ENCODE results near the gene GTSE1. TPM values are rescaled to one million over a fixed set of nuclear protein-coding genes. Genes with fewer than 3 reads are reported as not detected.

GTSE1 gene
- total and polyA plus RNA-seq, 2 of the 13 experiments (the other 11 are each of a cell fraction or from before 2014, with no cell fraction given): 10.7 to 13.5 TPM

DNA sequence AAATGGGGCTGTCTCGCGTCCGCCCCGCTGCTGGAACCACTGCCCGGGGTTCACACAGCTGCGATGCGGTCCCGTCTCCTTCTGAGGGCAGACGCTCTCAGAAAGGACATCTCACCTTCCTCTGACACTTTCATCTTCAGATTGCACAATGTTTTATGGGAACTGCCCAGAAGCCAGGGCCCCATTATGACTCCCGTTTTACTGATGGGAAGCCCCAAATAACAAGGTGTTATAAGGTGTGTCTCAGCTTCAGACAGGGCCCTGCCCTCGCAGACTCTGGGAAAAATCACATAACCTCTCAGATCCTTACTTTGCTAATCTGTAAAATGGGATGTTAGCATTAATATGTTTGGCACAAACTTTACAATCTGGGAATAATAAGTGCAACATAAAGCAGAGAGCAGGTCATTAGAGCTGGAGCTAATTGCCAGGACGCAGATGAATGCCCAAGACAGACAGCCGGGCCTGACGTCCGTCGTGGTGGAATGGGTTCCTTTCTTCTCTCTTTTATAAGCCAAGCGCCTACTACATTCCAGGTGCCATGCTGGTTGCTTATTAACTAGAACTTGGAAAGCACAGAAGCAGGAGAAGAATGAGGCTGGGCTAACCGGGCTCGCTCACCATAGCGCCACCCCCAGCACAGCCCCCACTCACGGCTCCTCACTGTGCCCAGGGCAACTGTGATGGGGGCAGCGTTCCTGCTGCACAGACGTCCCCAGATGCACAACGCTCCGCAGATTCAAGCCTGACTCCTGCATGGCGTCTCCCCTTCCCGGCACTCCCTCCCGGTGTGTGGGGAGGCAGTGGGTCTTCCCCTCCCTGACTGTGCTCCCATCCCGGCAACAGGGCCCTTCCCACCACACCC, 82.6 kb downstream of the GTSE1 start (continued):
- TF ChIP-seq, protein P1, sequence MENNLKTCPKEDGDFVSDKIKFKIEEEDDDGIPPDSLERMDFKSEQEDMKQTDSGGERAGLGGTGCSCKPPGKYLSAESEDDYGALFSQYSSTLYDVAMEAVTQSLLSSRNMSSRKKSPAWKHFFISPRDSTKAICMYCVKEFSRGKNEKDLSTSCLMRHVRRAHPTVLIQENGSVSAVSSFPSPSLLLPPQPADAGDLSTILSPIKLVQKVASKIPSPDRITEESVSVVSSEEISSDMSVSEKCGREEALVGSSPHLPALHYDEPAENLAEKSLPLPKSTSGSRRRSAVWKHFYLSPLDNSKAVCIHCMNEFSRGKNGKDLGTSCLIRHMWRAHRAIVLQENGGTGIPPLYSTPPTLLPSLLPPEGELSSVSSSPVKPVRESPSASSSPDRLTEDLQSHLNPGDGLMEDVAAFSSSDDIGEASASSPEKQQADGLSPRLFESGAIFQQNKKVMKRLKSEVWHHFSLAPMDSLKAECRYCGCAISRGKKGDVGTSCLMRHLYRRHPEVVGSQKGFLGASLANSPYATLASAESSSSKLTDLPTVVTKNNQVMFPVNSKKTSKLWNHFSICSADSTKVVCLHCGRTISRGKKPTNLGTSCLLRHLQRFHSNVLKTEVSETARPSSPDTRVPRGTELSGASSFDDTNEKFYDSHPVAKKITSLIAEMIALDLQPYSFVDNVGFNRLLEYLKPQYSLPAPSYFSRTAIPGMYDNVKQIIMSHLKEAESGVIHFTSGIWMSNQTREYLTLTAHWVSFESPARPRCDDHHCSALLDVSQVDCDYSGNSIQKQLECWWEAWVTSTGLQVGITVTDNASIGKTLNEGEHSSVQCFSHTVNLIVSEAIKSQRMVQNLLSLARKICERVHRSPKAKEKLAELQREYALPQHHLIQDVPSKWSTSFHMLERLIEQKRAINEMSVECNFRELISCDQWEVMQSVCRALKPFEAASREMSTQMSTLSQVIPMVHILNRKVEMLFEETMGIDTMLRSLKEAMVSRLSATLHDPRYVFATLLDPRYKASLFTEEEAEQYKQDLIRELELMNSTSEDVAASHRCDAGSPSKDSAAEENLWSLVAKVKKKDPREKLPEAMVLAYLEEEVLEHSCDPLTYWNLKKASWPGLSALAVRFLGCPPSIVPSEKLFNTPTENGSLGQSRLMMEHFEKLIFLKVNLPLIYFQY (CRISPR knock-in tag; IDR thresholded peaks at IDR 0.05; ENCODE audit: borderline replicate concordance): peak; percentile 49; the same call in 1 of the 2 replicates
- no peak for TF ChIP-seq SNRNP70 (IDR thresholded peaks at IDR 0.05; ENCODE audit: low read depth, low read length)
- 0 out of 2 replicates have a peak, but pooled peaks have one; percentile 24 for TF ChIP-seq ZNF761 (CRISPR knock-in tag; conservative IDR thresholded peaks at IDR 0.05)
- TF ChIP-seq ETS1 (CRISPR knock-in tag; IDR thresholded peaks at IDR 0.05): no peak
- no peak for TF ChIP-seq ZNF451 (CRISPR knock-in tag; IDR thresholded peaks at IDR 0.05)
- TF ChIP-seq POLR2G (IDR thresholded peaks at IDR 0.05; ENCODE audit: low read depth, low read length): peak; percentile 82
- TF ChIP-seq HCFC1 (IDR thresholded peaks at IDR 0.05; ENCODE audit: low read depth, low read length): no peak
- no peak for TF ChIP-seq ZNF124 (CRISPR knock-in tag; IDR thresholded peaks at IDR 0.05)
- peak; percentile 94 for TF ChIP-seq ZMYM3 (CRISPR knock-in tag; IDR thresholded peaks at IDR 0.05)
- TF ChIP-seq, protein P2, sequence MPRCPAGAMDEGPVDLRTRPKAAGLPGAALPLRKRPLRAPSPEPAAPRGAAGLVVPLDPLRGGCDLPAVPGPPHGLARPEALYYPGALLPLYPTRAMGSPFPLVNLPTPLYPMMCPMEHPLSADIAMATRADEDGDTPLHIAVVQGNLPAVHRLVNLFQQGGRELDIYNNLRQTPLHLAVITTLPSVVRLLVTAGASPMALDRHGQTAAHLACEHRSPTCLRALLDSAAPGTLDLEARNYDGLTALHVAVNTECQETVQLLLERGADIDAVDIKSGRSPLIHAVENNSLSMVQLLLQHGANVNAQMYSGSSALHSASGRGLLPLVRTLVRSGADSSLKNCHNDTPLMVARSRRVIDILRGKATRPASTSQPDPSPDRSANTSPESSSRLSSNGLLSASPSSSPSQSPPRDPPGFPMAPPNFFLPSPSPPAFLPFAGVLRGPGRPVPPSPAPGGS (CRISPR knock-in tag; IDR thresholded peaks at IDR 0.05): no peak
- TF ChIP-seq NCOA1 (CRISPR knock-in tag; IDR thresholded peaks at IDR 0.05): no peak
- TF ChIP-seq CERS6 (CRISPR knock-in tag; IDR thresholded peaks at IDR 0.05): no peak
- TF ChIP-seq ZNF557 (CRISPR knock-in tag; IDR thresholded peaks at IDR 0.05): no peak
- TF ChIP-seq CTCF (CRISPR knock-in tag; IDR thresholded peaks at IDR 0.05): peak; percentile 61
- 0 out of 2 replicates have a peak, but pooled peaks have one; percentile 35 for TF ChIP-seq FOXC1 (CRISPR knock-in tag; IDR thresholded peaks at IDR 0.05; ENCODE audit: borderline replicate concordance)
- TF ChIP-seq MTA1 (CRISPR knock-in tag; IDR thresholded peaks at IDR 0.05; ENCODE audit: borderline replicate concordance): peak; percentile 56; the same call in 1 of the 2 replicates
- TF ChIP-seq GLMP (CRISPR knock-in tag; IDR thresholded peaks at IDR 0.05; ENCODE audit: borderline replicate concordance): no peak

Data from HepG2 (cell line).